Cardiac fibroblast (primary cell): ENCODE data around the gene RPS15A.

ENCODE experiments used
- DNase-seq, 2 donors: peaks; one replicate each; pipeline versions ENCODE4 v3.0.0 to v3.0.0-alpha.2; 2010; ENCODE audit warnings: low read depth in 2 of 2
- H3K4me3 ChIP-seq, 2 donors: replicated peaks in 1 of 2; 1 replicate in 1 of 2; 2 replicates in 1 of 2; pipeline ENCODE4 v1.5.1; 2011; ENCODE audit warnings: low read depth in 2 of 2, low read length in 2 of 2, mild to moderate bottlenecking in 2 of 2, moderate library complexity in 1 of 2
- TF ChIP-seq, protein P1 (sequence below): IDR thresholded peaks from one replicate; pipeline ENCODE4 v1.5.1; 2011; ENCODE audit warnings: low read depth, mild to moderate bottlenecking, low read length, inconsistent platforms

Gene RPS15A

DNA sequence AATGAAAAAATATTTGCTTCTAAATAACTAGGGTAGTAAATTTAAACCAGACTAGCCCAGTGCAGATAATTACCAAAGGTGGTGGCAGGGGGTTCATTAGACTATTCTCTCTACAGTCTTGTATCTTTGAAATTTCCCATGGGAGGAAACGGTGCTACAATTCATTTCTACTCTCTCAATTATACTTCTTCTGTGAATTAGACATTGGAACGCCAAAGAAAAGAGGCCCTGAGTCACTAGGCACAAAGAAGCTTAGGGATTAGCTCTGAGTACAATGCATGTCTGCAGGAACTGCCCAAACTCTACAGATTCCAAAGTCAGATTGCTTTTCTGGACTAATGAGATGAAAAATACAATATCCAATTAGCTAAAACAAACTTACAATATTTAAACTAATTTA is 41.9 kb upstream of the RPS15A start:
- no peak for DNase-seq
- H3K4me3 ChIP-seq = no peak overlapping the region
- TF ChIP-seq, protein P1, sequence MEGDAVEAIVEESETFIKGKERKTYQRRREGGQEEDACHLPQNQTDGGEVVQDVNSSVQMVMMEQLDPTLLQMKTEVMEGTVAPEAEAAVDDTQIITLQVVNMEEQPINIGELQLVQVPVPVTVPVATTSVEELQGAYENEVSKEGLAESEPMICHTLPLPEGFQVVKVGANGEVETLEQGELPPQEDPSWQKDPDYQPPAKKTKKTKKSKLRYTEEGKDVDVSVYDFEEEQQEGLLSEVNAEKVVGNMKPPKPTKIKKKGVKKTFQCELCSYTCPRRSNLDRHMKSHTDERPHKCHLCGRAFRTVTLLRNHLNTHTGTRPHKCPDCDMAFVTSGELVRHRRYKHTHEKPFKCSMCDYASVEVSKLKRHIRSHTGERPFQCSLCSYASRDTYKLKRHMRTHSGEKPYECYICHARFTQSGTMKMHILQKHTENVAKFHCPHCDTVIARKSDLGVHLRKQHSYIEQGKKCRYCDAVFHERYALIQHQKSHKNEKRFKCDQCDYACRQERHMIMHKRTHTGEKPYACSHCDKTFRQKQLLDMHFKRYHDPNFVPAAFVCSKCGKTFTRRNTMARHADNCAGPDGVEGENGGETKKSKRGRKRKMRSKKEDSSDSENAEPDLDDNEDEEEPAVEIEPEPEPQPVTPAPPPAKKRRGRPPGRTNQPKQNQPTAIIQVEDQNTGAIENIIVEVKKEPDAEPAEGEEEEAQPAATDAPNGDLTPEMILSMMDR = no peak

DNA sequence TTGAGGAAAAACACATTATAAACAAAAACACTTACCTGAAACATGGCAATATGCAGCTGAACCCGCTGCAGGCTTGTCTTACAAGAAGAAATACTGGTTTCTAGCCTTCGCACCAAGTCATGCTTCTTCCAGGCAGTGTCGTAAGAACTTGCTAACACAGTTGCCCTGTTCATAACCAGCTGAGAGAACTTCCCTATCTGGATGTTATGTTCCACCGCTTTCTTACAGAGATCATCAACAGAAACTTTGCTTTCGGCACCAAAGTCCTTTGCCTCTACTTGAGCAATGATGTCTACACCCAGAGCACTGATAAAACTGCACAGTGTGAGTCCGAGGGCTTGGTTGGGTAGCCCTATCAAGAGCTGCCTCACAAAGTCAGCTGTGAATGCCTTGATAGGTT is 39.1 kb upstream of the RPS15A start:
- no peak for DNase-seq
- H3K4me3 ChIP-seq = no peak overlapping the region
- TF ChIP-seq, protein P1 = no peak

DNA sequence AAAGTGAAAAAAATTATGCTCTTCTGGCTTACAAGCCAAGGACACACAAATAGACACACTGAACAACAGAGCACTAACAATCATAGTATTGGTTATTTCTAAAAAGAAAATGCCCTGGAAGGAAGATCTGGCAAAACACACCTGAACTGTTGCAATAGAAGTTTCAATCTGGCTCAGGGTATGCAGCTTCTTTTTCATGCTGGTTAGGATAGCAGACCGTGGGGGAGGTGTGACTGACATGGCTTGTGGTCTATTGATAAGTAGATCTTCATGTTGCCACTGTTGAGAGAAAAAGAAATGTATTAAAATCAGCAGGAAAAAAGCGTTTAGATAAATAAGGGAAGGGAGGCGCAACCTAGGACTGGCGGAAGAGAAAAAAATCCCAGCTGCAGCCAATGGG is 37.8 kb upstream of the RPS15A start:
- TF ChIP-seq, protein P1 = no peak

DNA sequence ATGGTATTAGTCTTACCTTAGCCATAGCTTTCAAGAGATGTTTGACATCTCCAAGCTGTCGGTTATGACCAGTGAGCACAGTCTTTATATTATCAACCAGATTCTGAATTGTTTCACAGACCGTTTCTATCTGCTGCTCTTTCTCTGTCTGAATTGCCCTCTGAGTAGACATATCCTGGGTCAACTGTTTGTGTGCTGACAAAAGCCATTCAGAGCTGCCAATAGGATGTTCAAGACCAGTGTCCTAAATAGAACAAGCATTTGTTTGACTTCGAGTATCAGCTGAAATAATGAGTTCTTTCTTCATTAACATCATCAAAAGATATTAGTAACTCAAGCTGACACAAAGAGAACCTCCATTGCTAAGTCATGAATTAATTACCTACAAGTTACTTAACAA is 26.2 kb upstream of the RPS15A start:
- DNase-seq = no peak
- TF ChIP-seq, protein P1 = no peak
- H3K4me3 ChIP-seq = no peak overlapping the region

More for the DNA sequence above, 37.8 kb upstream of the RPS15A start:
- H3K4me3 ChIP-seq = no peak overlapping the region
- no peak for DNase-seq

DNA sequence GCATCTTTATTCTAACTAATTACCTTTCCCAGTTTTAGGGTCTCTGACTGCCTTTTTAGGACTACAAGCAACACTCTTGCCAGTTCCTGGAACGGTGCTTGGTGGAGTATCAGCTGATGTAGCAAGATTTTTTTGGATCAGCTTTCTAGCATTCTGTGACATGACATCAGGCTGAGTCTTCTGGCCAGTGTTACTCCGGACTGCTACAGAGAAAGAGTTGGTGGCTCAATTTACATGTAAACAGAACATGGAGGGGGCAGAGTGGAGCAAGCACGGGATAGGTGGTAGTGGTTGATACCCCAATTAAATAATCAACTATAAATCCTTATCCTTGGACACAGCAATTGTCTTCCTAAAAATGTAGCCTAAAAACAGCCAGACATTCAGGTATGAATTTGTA is 21.8 kb upstream of the RPS15A start:
- no peak for DNase-seq
- H3K4me3 ChIP-seq = no peak overlapping the region
- TF ChIP-seq, protein P1 = no peak

DNA sequence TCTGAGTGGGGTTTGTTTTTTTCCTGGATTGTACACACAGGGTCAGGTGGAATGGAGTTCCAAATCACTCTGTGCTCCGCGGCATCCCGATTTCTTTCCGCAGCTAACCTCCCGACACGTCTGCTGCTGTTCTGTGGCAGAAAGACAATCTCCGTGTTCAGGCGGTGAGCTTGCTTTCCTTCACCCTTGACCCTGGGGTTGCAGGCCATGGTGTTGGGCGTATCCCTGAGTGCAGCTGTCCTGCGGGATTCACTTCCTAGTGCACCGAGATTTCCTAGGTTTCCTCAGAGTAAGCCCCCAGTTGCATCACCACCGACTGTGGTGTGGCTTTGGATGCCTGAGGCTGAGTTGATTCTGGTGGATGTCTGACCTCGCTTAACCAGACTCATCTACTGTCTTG is 19.0 kb upstream of the RPS15A start:
- no peak for DNase-seq
- no peak overlapping the region for H3K4me3 ChIP-seq
- TF ChIP-seq, protein P1 = no peak

DNA sequence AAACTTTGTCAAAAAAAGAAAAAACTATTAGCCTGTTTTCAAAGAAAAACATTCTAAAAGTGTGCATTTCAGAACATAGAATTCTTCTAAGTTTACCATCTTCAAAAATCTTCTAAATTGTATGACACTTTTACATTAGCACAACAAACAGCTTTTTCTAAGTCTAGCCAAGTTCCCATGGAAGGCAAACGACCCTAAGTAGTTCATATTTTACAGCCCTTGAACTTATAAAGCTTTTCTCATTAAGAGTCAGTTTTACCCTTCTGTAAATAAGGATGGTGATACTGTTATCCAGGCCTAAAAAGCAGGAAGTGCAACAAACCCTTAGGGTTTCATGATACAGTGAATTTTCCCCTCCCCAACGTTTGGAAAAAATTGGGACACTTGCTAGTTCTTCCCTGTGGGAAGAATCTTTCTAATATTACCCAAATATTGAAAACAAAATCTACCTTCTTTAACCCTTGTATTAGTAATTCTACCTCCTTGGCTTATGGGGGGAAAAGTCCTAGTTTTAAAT is 15.2 kb upstream of the RPS15A start:
- no peak for DNase-seq
- TF ChIP-seq, protein P1 = no peak
- no peak overlapping the region for H3K4me3 ChIP-seq
